Spinal cord (tissue), 10 donors: ENCODE data around the gene RUNX3. TPM values are rescaled to one million over a fixed set of nuclear protein-coding genes. Genes with fewer than 3 reads are reported as not detected.

Experiments used
- DNase-seq, 6 donors: peaks; one replicate each; pipeline versions ENCODE4 v3.0.0 to v3.0.0-alpha.2; 2013 to 2015; ENCODE audit warnings: low spot score in 6 of 6, low read depth in 4 of 6
- H3K27ac ChIP-seq: one replicate; pipeline ENCODE4 v1.5.1; 2013; ENCODE audit warnings: low read depth, low read length, control low read depth
- H3K27me3 ChIP-seq: one replicate; pipeline ENCODE4 v1.6.1; 2013; ENCODE audit warnings: low read length; ENCODE audit not compliant: control insufficient read depth, insufficient read depth
- H3K36me3 ChIP-seq: one replicate; pipeline ENCODE4 v1.6.1; 2013; ENCODE audit warnings: low read length; ENCODE audit not compliant: control insufficient read depth, insufficient read depth
- H3K4me1 ChIP-seq: one replicate; pipeline ENCODE4 v1.6.1; 2013; ENCODE audit warnings: low read length; ENCODE audit not compliant: control insufficient read depth, insufficient read depth
- H3K4me3 ChIP-seq: one replicate; pipeline ENCODE4 v1.5.1; 2013; ENCODE audit warnings: low read depth, low read length, control low read depth
- H3K9me3 ChIP-seq: one replicate; pipeline ENCODE4 v1.6.1; 2013; ENCODE audit warnings: low read length; ENCODE audit not compliant: control insufficient read depth, insufficient read depth
- WGBS: methylation state at CpG from one replicate; pipeline ENCODE4 v1.1.5; 2013; ENCODE audit warnings: missing lambda C conversion rate; ENCODE audit not compliant: insufficient coverage; 5-methylcytosine and 5-hydroxymethylcytosine counted together
- polyA plus RNA-seq, 2 donors: library from polyadenylated mRNA; unstranded; fragments of 120-200 nt; gene quantifications; one replicate each; pipeline ENCODE4 v1.2.1, GENCODE V29; 2013; ENCODE audit not compliant: insufficient read length in 2 of 2
- small RNA-seq: library from RNA; depleted of rRNA; stranded (forward); fragments of <200 nt; gene quantifications from one replicate; pipeline ENCODE3, GENCODE V24; 2014; ENCODE audit warnings: low replicate concordance
- total RNA-seq, 2 donors: library from RNA; depleted of rRNA in 1 of 2; stranded (reverse); fragments of 120-200 nt in 1 of 2; fragments of >200 nt in 1 of 2; gene quantifications; one replicate each; pipeline versions ENCODE4 v1.2.3 to v1.2.4, GENCODE V29; 2013 to 2014
- donor health status: healthy.

RUNX3 gene
- total and polyA plus RNA-seq, 4 donors, result 0.08 to 0.42 (median 0.10) TPM

- WGBS, result no CpG with 5 or more reads among the region's 1 CpG
- H3K27me3 ChIP-seq, result peaks cover 2% of the 10 kb centered on the region
- H3K36me3 ChIP-seq, result no peaks in the 10 kb centered on the region
- H3K27ac ChIP-seq, result no peak overlapping the region
- peaks cover 4% of the 10 kb centered on the region for H3K4me1 ChIP-seq
- no peak overlapping the region for H3K4me3 ChIP-seq
- no peak for DNase-seq
- H3K9me3 ChIP-seq, result no peaks in the 10 kb centered on the region
Observed at GRCh38 chr1:24858277-24858676, 71.8 kb downstream of the RUNX3 start.

- Histone ChIP-seq H3K4me1 (peaks cover 3% of the 10 kb centered on the region), H3K27me3 (peaks cover 2% of the 10 kb centered on the region), H3K4me3 (no peak overlapping the region), H3K9me3 (no peaks in the 10 kb centered on the region), H3K27ac (no peak overlapping the region), H3K36me3 (no peaks in the 10 kb centered on the region)
- WGBS, result 90% methylated on average over 6 of the region's 6 CpGs
- no peak for DNase-seq
Observed at GRCh38 chr1:24857507-24858133, 72.5 kb downstream of the RUNX3 start.

GRCh38 chr1:24856787-24857506 is 73.1 kb downstream of the RUNX3 start:
- no peak overlapping the region for H3K4me3 ChIP-seq
- H3K27ac ChIP-seq, result no peak overlapping the region
- H3K9me3 ChIP-seq, result no peaks in the 10 kb centered on the region
- no peak for DNase-seq
- peaks cover 2% of the 10 kb centered on the region for H3K27me3 ChIP-seq
- no peaks in the 10 kb centered on the region for H3K36me3 ChIP-seq
- no peaks in the 10 kb centered on the region for H3K4me1 ChIP-seq
- 87% methylated on average over 11 of the region's 16 CpGs for WGBS

- Histone ChIP-seq H3K27me3 (no peaks in the 10 kb centered on the region), H3K4me1 (no peaks in the 10 kb centered on the region), H3K9me3 (no peaks in the 10 kb centered on the region), H3K36me3 (no peaks in the 10 kb centered on the region), H3K4me3 (no peak overlapping the region), H3K27ac (no peak overlapping the region)
- 91% methylated on average over 5 of the region's 5 CpGs for WGBS
- DNase-seq, result no peak
Observed at GRCh38 chr1:24855474-24855873, 74.6 kb downstream of the RUNX3 start.

- DNase-seq, result no peak
- WGBS, result no CpG with 5 or more reads among the region's 6 CpGs
Observed at GRCh38 chr1:24853649-24854048, 76.4 kb downstream of the RUNX3 start.

GRCh38 chr1:24850328-24850920 is 79.7 kb downstream of the RUNX3 start:
- peak in 1 of 6 donors; percentile 37 for DNase-seq
- Histone ChIP-seq H3K9me3 (no peaks in the 10 kb centered on the region), H3K27ac (no peak overlapping the region), H3K4me3 (no peak overlapping the region), H3K4me1 (peaks cover 11% of the 10 kb centered on the region), H3K36me3 (no peaks in the 10 kb centered on the region), H3K27me3 (peaks cover 18% of the 10 kb centered on the region)
- WGBS, result 54% methylated on average over 3 of the region's 6 CpGs

More at GRCh38 chr1:24853649-24854048, 76.4 kb downstream of the RUNX3 start:
- Histone ChIP-seq H3K27ac (no peak overlapping the region), H3K36me3 (no peaks in the 10 kb centered on the region), H3K9me3 (no peaks in the 10 kb centered on the region), H3K4me1 (peaks cover 1% of the 10 kb centered on the region), H3K27me3 (peaks cover 10% of the 10 kb centered on the region), H3K4me3 (no peak overlapping the region)

- Histone ChIP-seq H3K36me3 (no peaks in the 10 kb centered on the region), H3K4me1 (peaks cover 11% of the 10 kb centered on the region), H3K4me3 (no peak overlapping the region), H3K27me3 (peaks cover 18% of the 10 kb centered on the region), H3K9me3 (no peaks in the 10 kb centered on the region), H3K27ac (no peak overlapping the region)
- no peak for DNase-seq
- 45% methylated on average over 7 of the region's 9 CpGs for WGBS
Observed at GRCh38 chr1:24849672-24850295, 80.3 kb downstream of the RUNX3 start.

Small RNAs within 50 kb of the gene (small RNA-seq; reads per million reads assigned to genes)
- not detected for gene MIR6731

Other genes with a start within 250 kb of the RUNX3 start
- gene CLIC4, start 184.8 kb downstream of the RUNX3 start, total RNA-seq, result 100 to 1,000 TPM; 203 to 245 TPM
- gene CLIC4, start 184.8 kb downstream of the RUNX3 start, polyA plus RNA-seq, result 100 to 1,000 TPM in 1 of 2 donors, 10 to 100 TPM in 1; 97.4 to 107 TPM